SK-N-MC (cell line): ENCODE measurements around the gene CCDC63.

Experiments
- DNase-seq: peaks from one replicate; pipeline ENCODE4 v3.0.0-alpha.2; 2011; ENCODE audit warnings: low read depth, low spot score
- H3K27ac ChIP-seq: fragments of 200-600 bp; sonication (generic); 2 replicates; pipeline ENCODE4 v1.5.1; 2016; ENCODE audit warnings: mixed run types
- H3K36me3 ChIP-seq: fragments of 200-600 bp; sonication (generic); 2 replicates; pipeline ENCODE4 v1.6.1; 2017; ENCODE audit warnings: antibody characterized with exemption, low read length, mixed read lengths; ENCODE audit not compliant: insufficient read depth
- H3K4me3 ChIP-seq: fragments of 200-600 bp; sonication (generic); 2 replicates; pipeline ENCODE4 v1.5.1; 2016
- H3K9ac ChIP-seq: fragments of 200-600 bp; sonication (generic); 2 replicates; pipeline ENCODE4 v1.8.0; 2017; ENCODE audit warnings: mixed run types, mixed read lengths; ENCODE audit not compliant: insufficient read length
- H3K9me3 ChIP-seq: fragments of 200-600 bp; sonication (generic); 2 replicates; pipeline ENCODE4 v1.6.1; 2017; ENCODE audit warnings: low read depth, mild to moderate bottlenecking, antibody characterized with exemption, low read length, moderate library complexity, mixed read lengths
- EZH2 ChIP-seq: fragments of 200-600 bp; sonication (generic); IDR thresholded peaks from one replicate; pipeline ENCODE4 v1.6.1; 2017; ENCODE audit warnings: antibody characterized with exemption
- FOXP2 ChIP-seq: optimal IDR thresholded peaks from 2 replicates; pipeline ENCODE3; 2011; ENCODE audit warnings: mild to moderate bottlenecking, moderate library complexity; ENCODE audit not compliant: insufficient read depth; ENCODE audit errors: extremely low read length, control extremely low read depth
- POLR2AphosphoS5 ChIP-seq: IDR thresholded peaks from 2 replicates; pipeline ENCODE4 v1.6.1; 2012; ENCODE audit warnings: mild to moderate bottlenecking, low read depth, low read length, borderline replicate concordance

CCDC63 gene

DNA sequence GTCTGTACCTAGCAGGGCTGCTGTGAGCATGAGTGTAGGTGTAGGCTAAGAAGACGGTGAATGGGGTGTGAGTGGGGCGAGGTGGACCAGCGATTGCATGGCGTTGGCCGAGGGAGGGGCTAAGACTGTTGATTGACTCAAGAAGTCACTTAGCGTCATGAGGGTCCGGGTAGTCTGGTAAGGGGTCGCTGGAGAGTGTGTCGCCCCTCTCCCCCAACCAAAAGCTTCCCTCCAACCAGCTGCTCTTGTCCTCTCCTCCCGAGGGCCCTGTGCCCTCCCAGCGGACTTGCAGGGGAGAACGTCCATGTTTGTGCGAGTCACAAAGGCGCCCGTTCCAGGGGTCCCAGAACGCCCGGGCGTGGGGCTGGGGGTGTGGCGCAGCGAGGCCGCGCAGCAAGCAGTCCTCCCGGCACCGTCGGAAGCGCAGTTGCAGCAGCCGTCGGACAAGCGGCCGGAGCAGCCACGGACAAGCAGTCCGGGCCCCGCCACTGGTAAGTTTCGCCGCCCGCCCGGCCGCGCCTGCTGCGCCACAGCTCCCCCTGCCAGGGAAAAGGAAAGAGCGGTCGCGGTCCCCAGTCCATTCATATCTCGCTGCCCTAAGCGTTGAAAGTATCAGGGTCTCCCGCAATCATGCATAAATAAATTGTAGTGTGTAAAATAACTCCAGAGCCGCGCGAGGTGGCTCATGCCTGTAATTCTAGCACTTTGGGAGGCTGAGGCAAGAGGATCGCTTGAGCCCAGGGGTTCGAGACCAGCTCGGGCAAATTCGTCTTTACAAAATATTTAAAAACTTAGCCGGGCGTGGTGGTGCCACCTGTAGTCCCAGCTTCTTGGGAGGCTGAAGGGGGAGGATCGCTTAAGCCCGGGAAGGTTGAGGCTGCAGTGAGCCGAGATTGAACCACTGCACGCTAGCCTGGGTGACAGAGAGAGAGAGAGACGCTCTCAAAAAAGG is at the start of gene CCDC63:
CCDC63 (plus strand) TSS at position 373 of the 952 bp plus-strand sequence. CDS start 5,968 bp downstream, outside the sequence.
- Histone ChIP-seq H3K9ac (no peak within 1 kb of the TSS), H3K27ac (no peak within 1 kb of the TSS), H3K4me3 (no peak within 1 kb of the TSS), H3K9me3 (no peaks in the 10 kb centered on the region), H3K36me3 (no peaks in the 10 kb centered on the region)
- TF ChIP-seq EZH2 = no peak
- no peak for TF ChIP-seq FOXP2
- no peak for TF ChIP-seq POLR2AphosphoS5
- no peak for DNase-seq

DNA sequence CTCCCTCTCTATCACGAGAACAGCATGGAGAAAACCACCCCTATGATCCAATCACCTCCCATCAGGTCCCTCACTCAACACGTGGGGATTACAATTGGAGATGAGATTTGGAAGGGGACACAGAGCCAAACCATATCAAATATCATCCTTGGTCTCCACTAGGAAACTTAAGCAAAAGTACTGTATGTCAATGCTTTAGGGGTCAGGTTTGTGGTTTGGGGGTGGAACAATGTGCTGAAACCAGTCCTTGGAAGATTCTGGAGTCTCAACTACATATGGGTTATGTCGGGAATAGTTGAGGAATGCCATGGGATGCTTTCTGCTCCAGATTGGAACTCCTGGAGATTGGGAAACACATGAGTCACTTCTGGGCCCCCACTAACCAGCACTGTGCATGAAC is 48.3 kb upstream of the CCDC63 start:
- DNase-seq = no peak
- Histone ChIP-seq H3K27ac (no peak overlapping the region), H3K4me3 (no peak overlapping the region), H3K9me3 (no peaks in the 10 kb centered on the region), H3K36me3 (no peaks in the 10 kb centered on the region), H3K9ac (no peak overlapping the region)
- TF ChIP-seq FOXP2 (no peak), EZH2 (no peak), POLR2AphosphoS5 (no peak)

- no peak overlapping the region for H3K9ac ChIP-seq
- no peak overlapping the region for H3K4me3 ChIP-seq
- H3K9me3 ChIP-seq = no peaks in the 10 kb centered on the region
- TF ChIP-seq FOXP2 (no peak), POLR2AphosphoS5 (no peak), EZH2 (no peak)
- H3K27ac ChIP-seq = no peak overlapping the region
- no peaks in the 10 kb centered on the region for H3K36me3 ChIP-seq
- no peak for DNase-seq
These were observed 44.3 kb upstream of the CCDC63 start for GRCh38 chr12:110802489-110802888.

DNA sequence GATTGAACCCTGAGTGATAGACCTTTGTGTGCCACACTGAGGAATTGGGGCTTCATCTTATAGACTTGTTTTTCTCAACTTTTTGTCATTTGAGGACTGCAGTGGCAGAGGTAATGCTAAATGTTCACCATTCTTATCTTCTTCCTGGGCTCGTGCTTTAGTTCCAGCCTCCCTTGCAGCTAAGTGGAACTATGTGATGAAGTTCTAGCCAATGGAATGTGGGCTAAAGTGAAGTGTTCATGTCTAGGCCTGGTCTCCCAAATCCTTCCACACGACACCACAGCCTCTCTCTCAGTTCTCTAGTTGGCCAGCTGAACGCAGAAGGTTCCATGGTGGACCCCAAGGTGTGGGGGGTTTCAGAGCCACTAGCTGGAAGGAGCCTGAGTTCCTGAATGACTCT is 42.4 kb upstream of the CCDC63 start:
- Histone ChIP-seq H3K9me3 (no peaks in the 10 kb centered on the region), H3K4me3 (no peak overlapping the region), H3K27ac (no peak overlapping the region), H3K9ac (no peak overlapping the region), H3K36me3 (no peaks in the 10 kb centered on the region)
- no peak for TF ChIP-seq EZH2
- TF ChIP-seq FOXP2 = no peak
- TF ChIP-seq POLR2AphosphoS5 = no peak
- DNase-seq = no peak

DNA sequence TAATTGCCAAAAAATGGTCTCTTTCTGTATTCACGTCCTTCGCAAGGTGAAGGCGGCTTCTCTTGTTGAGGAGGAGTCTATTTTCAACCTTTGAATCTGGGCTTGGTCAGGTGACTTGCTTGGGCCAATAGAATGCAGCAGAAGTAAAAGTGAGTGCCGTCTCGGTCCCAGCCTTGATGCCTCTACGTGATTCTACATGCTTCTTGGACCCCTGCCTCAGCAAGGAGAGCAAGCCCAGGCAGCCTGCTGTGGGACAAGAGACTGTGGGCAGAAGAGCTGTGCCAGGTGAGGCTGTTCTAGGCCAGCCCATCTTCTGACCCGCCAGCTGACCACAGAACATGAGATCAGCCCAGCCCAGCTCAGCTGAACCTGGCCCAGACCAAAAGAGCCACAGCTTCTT is 39.1 kb upstream of the CCDC63 start:
- H3K4me3 ChIP-seq = no peak overlapping the region
- no peaks in the 10 kb centered on the region for H3K9me3 ChIP-seq
- TF ChIP-seq POLR2AphosphoS5 = no peak
- TF ChIP-seq FOXP2 = no peak
- TF ChIP-seq EZH2 = no peak
- no peak for DNase-seq
- no peak overlapping the region for H3K9ac ChIP-seq
- H3K36me3 ChIP-seq = no peaks in the 10 kb centered on the region
- H3K27ac ChIP-seq = no peak overlapping the region

DNA sequence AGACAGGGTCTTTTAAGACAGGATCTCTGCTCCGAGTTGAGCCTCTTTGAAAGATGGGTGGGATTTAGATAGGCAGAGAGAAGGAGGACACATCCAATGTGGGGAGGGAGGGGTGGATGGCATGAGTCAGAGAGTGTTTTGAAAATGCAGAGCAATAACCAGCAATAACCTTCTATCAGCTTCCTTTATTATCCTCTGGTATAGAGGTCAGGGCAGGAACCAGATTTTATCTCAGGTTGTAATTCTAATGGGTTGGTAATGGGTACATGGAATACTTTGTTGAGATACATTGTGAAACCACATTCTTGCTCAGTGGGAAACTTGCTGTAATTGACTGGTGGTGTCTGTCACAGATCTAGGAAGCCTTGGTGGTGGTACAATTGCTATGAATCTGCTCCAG is 37.6 kb upstream of the CCDC63 start:
- no peak overlapping the region for H3K4me3 ChIP-seq
- no peak overlapping the region for H3K27ac ChIP-seq
- DNase-seq = no peak
- H3K36me3 ChIP-seq = no peaks in the 10 kb centered on the region
- no peaks in the 10 kb centered on the region for H3K9me3 ChIP-seq
- TF ChIP-seq POLR2AphosphoS5 (no peak), FOXP2 (no peak), EZH2 (no peak)
- no peak overlapping the region for H3K9ac ChIP-seq

DNA sequence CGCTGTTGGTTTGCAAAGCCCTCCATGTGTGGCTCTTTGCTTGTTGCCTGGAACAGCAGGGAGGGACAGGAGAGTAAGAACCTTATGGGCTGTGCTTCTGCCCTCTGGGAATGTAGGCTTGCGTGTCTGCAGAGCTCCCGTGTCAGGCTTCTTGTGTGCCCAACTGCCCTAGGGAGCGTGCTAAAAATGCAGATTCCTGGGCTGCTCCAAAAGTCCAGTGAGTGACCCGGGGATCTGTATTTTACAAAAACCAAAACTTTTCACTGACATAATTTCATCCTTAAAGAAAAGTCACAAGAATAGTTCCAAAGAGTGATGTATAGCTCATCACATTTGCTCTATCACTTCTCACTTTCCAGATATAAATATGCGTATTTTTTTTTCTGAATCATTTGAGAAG is 34.8 kb upstream of the CCDC63 start:
- no peak for TF ChIP-seq POLR2AphosphoS5
- no peak for TF ChIP-seq FOXP2
- no peak for TF ChIP-seq EZH2

DNA sequence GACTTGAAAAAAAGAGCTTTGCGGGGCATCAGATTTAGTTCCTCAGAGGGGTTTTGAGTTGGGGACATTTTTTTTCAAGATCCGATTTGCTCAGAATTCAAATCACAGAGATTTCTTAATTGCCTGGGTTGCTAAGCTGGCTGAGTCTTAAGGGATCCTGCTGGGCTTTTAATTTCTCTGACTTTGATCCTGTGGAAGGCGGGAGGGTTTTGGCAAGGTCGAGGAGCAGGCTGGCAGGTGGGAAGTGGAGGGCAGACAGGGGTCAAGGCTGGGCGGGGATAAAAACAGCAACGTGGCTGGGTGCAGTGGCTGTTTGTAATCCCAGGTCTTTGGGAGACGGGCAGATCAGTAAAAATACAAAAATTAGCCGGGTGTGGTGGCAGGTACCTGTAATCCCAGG is 33.5 kb upstream of the CCDC63 start:
- Histone ChIP-seq H3K27ac (no peak overlapping the region), H3K36me3 (no peaks in the 10 kb centered on the region), H3K4me3 (no peak overlapping the region), H3K9ac (no peak overlapping the region), H3K9me3 (no peaks in the 10 kb centered on the region)
- DNase-seq = no peak
- TF ChIP-seq FOXP2 (no peak), POLR2AphosphoS5 (no peak), EZH2 (no peak)

More for the DNA sequence above, 34.8 kb upstream of the CCDC63 start:
- Histone ChIP-seq H3K4me3 (no peak overlapping the region), H3K27ac (no peak overlapping the region), H3K9ac (no peak overlapping the region), H3K36me3 (no peaks in the 10 kb centered on the region), H3K9me3 (no peaks in the 10 kb centered on the region)
- no peak for DNase-seq
